Measurements from ENCODE around the gene NME4.

The NME4 gene

GRCh38 chr16:350203-350602 lies 46.8 kb upstream of the NME4 start:
- Histone ChIP-seq H3K4me2 (ENCODE audit: low read length) (no peak overlapping the region), H3K27me3 (ENCODE audit: low read depth, low read length) (no peaks in the 10 kb centered on the region), H3K79me2 (ENCODE audit: low read length) (peaks cover 65% of the 10 kb centered on the region), H3K36me3 (replicated peaks; ENCODE audit: low read depth, low read length) (peaks cover 8% of the 10 kb centered on the region), H3K4me3 (ENCODE audit: low read length) (no peak overlapping the region), H3K4me1 (ENCODE audit: low read length) (peaks cover 5% of the 10 kb centered on the region), H3K27ac (ENCODE audit: low read length) (no peak overlapping the region), H2AFZ (ENCODE audit: low read depth, low read length) (no peak overlapping the region), H4K20me1 (ENCODE audit: insufficient read depth, low read length) (peaks cover 21% of the 10 kb centered on the region), H3K9me3 (ENCODE audit: insufficient read depth, low read length) (no peaks in the 10 kb centered on the region), H3K9ac (ENCODE audit: low read length) (no peak overlapping the region)
- TF ChIP-seq EZH2phosphoT487 (IDR thresholded peaks at IDR 0.05; ENCODE audit: low read depth), result no peak
- no peak for TF ChIP-seq CTCF (IDR thresholded peaks at IDR 0.05; ENCODE audit: low read depth, low read length)

GRCh38 chr16:351804-352520 lies 45.0 kb upstream of the NME4 start:
- no peak overlapping the region for H3K27ac ChIP-seq (ENCODE audit: low read length)
- no peaks in the 10 kb centered on the region for H3K27me3 ChIP-seq (ENCODE audit: low read depth, low read length)
- H3K79me2 ChIP-seq (ENCODE audit: low read length), result peaks cover 49% of the 10 kb centered on the region
- peaks cover 21% of the 10 kb centered on the region for H4K20me1 ChIP-seq (ENCODE audit: insufficient read depth, low read length)
- H3K9me3 ChIP-seq (ENCODE audit: insufficient read depth, low read length), result no peaks in the 10 kb centered on the region
- H3K4me2 ChIP-seq (ENCODE audit: low read length), result peak overlapping the region; percentile 74
- peaks cover 5% of the 10 kb centered on the region for H3K4me1 ChIP-seq (ENCODE audit: low read length)
- H3K36me3 ChIP-seq (replicated peaks; ENCODE audit: low read depth, low read length), result peaks cover 6% of the 10 kb centered on the region
- TF ChIP-seq CTCF (IDR thresholded peaks at IDR 0.05; ENCODE audit: low read depth, low read length), result no peak
- TF ChIP-seq EZH2phosphoT487 (IDR thresholded peaks at IDR 0.05; ENCODE audit: low read depth), result no peak
- H3K9ac ChIP-seq (ENCODE audit: low read length), result peak overlapping the region; percentile 84
- H2AFZ ChIP-seq (ENCODE audit: low read depth, low read length), result no peak overlapping the region
- H3K4me3 ChIP-seq (ENCODE audit: low read length), result peak overlapping the region; percentile 91

GRCh38 chr16:352547-353403 lies 44.2 kb upstream of the NME4 start, which contains the start of gene AXIN1:
Gene AXIN1, minus strand, starts transcription at chr16:352723. Its CDS starts 5,698 bp downstream, at chr16:347025.
- Histone ChIP-seq H3K27ac (ENCODE audit: low read length) (no peak within 1 kb of the TSS), H3K4me3 (ENCODE audit: low read length) (peak within 1 kb of the TSS; percentile 91)

More at GRCh38 chr16:352547-353403, 44.2 kb upstream of the NME4 start, which contains the start of gene AXIN1:
- Histone ChIP-seq H3K4me2 (ENCODE audit: low read length) (peak within 1 kb of the TSS; percentile 75), H2AFZ (ENCODE audit: low read depth, low read length) (no peak within 1 kb of the TSS), H3K9me3 (ENCODE audit: insufficient read depth, low read length) (no peaks in the 10 kb centered on the region), H3K79me2 (ENCODE audit: low read length) (peaks cover 40% of the 10 kb centered on the region), H3K27me3 (ENCODE audit: low read depth, low read length) (no peaks in the 10 kb centered on the region), H3K4me1 (ENCODE audit: low read length) (peaks cover 5% of the 10 kb centered on the region), H4K20me1 (ENCODE audit: insufficient read depth, low read length) (peaks cover 13% of the 10 kb centered on the region), H3K9ac (ENCODE audit: low read length) (peak within 1 kb of the TSS; percentile 84), H3K36me3 (replicated peaks; ENCODE audit: low read depth, low read length) (peaks cover 6% of the 10 kb centered on the region)
- TF ChIP-seq CTCF (IDR thresholded peaks at IDR 0.05; ENCODE audit: low read depth, low read length) (peak; percentile 22), EZH2phosphoT487 (IDR thresholded peaks at IDR 0.05; ENCODE audit: low read depth) (no peak)
